Right atrium auricular region (tissue), 2 donors: Measurements from ENCODE around the gene DUOXA1. TPM values are rescaled to one million over a fixed set of nuclear protein-coding genes. Genes with fewer than 3 reads are reported as not detected.

Experiments
- DNase-seq: peaks from one replicate; pipeline ENCODE4 v3.0.0-alpha.2; 2019; ENCODE audit warnings: low spot score
- H3K27ac ChIP-seq, 2 donors: fragments of 200-600 bp; sonication (generic); 1 replicate in 1 of 2; 2 replicates in 1 of 2; pipeline ENCODE4 v1.5.1; 2016 to 2019
- H3K27me3 ChIP-seq, 2 donors: fragments of 200-600 bp; sonication (generic); one replicate each; pipeline versions ENCODE4 v1.5.1 to v1.6.0; 2017 to 2019
- H3K36me3 ChIP-seq: fragments of 200-600 bp; sonication (generic); one replicate; pipeline ENCODE4 v1.5.1; 2016
- H3K4me1 ChIP-seq, 2 donors: fragments of 200-600 bp; sonication (generic); one replicate each; pipeline versions ENCODE4 v1.5.1 to v1.6.0; 2017 to 2019
- H3K4me3 ChIP-seq, 2 donors: fragments of 200-600 bp; sonication (generic); 1 replicate in 1 of 2; 2 replicates in 1 of 2; pipeline ENCODE4 v1.5.1; 2017 to 2019; ENCODE audit warnings: mild to moderate bottlenecking in 1 of 2, moderate library complexity in 1 of 2
- H3K9me3 ChIP-seq, 2 donors: fragments of 200-600 bp; sonication (generic); one replicate each; pipeline ENCODE4 v1.5.1; 2019
- CTCF ChIP-seq, 2 donors: fragments of 200-600 bp; sonication (generic); IDR thresholded peaks; one replicate each; pipeline ENCODE4 v1.5.1; 2019; ENCODE audit warnings: antibody characterized with exemption in 2 of 2
- total RNA-seq, 2 donors: library from RNA; depleted of rRNA; stranded (reverse); fragments of >200 nt; gene quantifications; one replicate each; pipeline ENCODE4 v1.1.0, GENCODE V29; 2016

The DUOXA1 gene
- total RNA-seq, 2 donors from 2014 or later, result 0.41 to 2.7 TPM

GRCh38 chr15:45113380-45113990 lies 16.2 kb downstream of the DUOXA1 start:
- Histone ChIP-seq H3K4me3 (peak overlapping the region in 1 of 2 donors; percentile 24), H3K27me3 (peaks cover 17 to 22% of the 10 kb centered on the region in 2 donors), H3K4me1 (peaks cover 0 to 39% of the 10 kb centered on the region in 2 donors), H3K36me3 (no peaks in the 10 kb centered on the region), H3K27ac (no peak overlapping the region), H3K9me3 (no peaks in the 10 kb centered on the region)
- DNase-seq, result no peak
- no peak for TF ChIP-seq CTCF (IDR thresholded peaks at IDR 0.05)

GRCh38 chr15:45112591-45113379 lies 16.9 kb downstream of the DUOXA1 start:
- Histone ChIP-seq H3K4me1 (peaks cover 0 to 36% of the 10 kb centered on the region in 2 donors), H3K4me3 (peak overlapping the region in 1 of 2 donors; percentile 24), H3K36me3 (no peaks in the 10 kb centered on the region), H3K9me3 (no peaks in the 10 kb centered on the region), H3K27me3 (peaks cover 17 to 22% of the 10 kb centered on the region in 2 donors), H3K27ac (no peak overlapping the region)
- DNase-seq, result no peak
- no peak for TF ChIP-seq CTCF (IDR thresholded peaks at IDR 0.05)

GRCh38 chr15:45112143-45112590 lies 17.5 kb downstream of the DUOXA1 start:
- no peak for TF ChIP-seq CTCF (IDR thresholded peaks at IDR 0.05)
- Histone ChIP-seq H3K36me3 (no peaks in the 10 kb centered on the region), H3K27me3 (peaks cover 17 to 19% of the 10 kb centered on the region in 2 donors), H3K27ac (no peak overlapping the region), H3K4me1 (peaks cover 0 to 30% of the 10 kb centered on the region in 2 donors), H3K4me3 (peak overlapping the region in 1 of 2 donors; percentile 24), H3K9me3 (no peaks in the 10 kb centered on the region)
- DNase-seq, result no peak

GRCh38 chr15:45111390-45112142 lies 18.1 kb downstream of the DUOXA1 start:
- Histone ChIP-seq H3K27me3 (peaks cover 13 to 17% of the 10 kb centered on the region in 2 donors), H3K4me3 (no peak overlapping the region), H3K36me3 (no peaks in the 10 kb centered on the region), H3K27ac (no peak overlapping the region), H3K9me3 (no peaks in the 10 kb centered on the region), H3K4me1 (peaks cover 0 to 24% of the 10 kb centered on the region in 2 donors)
- no peak for DNase-seq
- no peak for TF ChIP-seq CTCF (IDR thresholded peaks at IDR 0.05)

GRCh38 chr15:45110256-45110820 lies 19.3 kb downstream of the DUOXA1 start:
- no peak for TF ChIP-seq CTCF (IDR thresholded peaks at IDR 0.05)
- H3K4me3 ChIP-seq, result no peak overlapping the region
- H3K36me3 ChIP-seq, result no peaks in the 10 kb centered on the region
- peaks cover 0 to 23% of the 10 kb centered on the region in 2 donors for H3K4me1 ChIP-seq
- no peak overlapping the region for H3K27ac ChIP-seq
- no peaks in the 10 kb centered on the region for H3K9me3 ChIP-seq
- DNase-seq, result no peak
- peaks cover 4 to 17% of the 10 kb centered on the region in 2 donors for H3K27me3 ChIP-seq
